ENCODE data around the gene SSNA1.

The SSNA1 gene

DNA sequence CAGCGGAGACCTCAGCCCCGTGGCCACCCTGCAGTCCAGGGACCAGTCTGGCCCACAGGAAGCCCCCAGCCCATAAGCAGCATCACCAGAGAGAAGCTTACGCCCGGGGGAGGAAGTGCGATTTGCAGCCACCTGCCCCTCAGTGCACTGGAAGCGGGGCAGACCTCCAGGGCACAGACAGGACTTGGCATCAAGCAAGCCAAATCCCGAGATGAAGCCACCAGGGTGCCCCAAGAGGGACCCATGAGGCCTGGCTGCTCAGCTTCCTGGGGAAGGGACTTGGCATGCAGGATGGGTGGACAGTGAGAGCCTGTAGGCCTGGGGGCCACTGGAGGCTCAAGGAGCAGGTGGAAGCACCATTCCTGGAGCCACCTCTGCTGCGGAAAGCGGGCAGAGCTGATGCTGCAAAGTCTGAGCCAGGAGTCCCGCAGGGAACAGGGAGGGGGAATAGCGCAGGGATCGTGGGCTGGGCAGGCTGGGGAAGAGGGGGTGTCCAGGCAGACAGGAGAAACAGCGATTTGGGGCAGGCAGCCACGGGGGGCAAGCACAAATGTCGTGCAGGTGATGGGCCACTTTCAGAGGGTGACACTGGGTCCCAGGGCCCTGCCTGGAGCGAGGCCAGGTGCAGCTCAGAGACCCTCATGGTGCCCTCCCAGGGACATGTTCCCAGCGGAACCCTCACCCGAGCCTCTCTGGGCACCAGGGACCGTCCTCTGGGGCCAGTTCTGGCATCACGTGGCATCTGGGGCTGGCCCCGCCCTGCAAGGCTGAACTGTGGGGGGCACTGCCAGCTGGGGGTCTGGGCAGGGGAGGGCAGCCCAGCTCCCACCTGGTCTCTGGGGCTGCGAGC lies 21.9 kb upstream of the SSNA1 start:
- H3K27ac ChIP-seq, result no peak overlapping the region
- no peak overlapping the region for H3K4me3 ChIP-seq
- TF ChIP-seq, protein P1, sequence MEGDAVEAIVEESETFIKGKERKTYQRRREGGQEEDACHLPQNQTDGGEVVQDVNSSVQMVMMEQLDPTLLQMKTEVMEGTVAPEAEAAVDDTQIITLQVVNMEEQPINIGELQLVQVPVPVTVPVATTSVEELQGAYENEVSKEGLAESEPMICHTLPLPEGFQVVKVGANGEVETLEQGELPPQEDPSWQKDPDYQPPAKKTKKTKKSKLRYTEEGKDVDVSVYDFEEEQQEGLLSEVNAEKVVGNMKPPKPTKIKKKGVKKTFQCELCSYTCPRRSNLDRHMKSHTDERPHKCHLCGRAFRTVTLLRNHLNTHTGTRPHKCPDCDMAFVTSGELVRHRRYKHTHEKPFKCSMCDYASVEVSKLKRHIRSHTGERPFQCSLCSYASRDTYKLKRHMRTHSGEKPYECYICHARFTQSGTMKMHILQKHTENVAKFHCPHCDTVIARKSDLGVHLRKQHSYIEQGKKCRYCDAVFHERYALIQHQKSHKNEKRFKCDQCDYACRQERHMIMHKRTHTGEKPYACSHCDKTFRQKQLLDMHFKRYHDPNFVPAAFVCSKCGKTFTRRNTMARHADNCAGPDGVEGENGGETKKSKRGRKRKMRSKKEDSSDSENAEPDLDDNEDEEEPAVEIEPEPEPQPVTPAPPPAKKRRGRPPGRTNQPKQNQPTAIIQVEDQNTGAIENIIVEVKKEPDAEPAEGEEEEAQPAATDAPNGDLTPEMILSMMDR (IDR thresholded peaks at IDR 0.05), result no peak
- DNase-seq (ENCODE audit: low spot score), result no peak

GRCh38 chr9:137167277-137167746 lies 21.2 kb upstream of the SSNA1 start:
- Histone ChIP-seq H3K4me3 (peak overlapping the region; percentile 67), H3K27ac (no peak overlapping the region)
- no peak for DNase-seq (ENCODE audit: low spot score)
- TF ChIP-seq, protein P1 (IDR thresholded peaks at IDR 0.05), result no peak

DNA sequence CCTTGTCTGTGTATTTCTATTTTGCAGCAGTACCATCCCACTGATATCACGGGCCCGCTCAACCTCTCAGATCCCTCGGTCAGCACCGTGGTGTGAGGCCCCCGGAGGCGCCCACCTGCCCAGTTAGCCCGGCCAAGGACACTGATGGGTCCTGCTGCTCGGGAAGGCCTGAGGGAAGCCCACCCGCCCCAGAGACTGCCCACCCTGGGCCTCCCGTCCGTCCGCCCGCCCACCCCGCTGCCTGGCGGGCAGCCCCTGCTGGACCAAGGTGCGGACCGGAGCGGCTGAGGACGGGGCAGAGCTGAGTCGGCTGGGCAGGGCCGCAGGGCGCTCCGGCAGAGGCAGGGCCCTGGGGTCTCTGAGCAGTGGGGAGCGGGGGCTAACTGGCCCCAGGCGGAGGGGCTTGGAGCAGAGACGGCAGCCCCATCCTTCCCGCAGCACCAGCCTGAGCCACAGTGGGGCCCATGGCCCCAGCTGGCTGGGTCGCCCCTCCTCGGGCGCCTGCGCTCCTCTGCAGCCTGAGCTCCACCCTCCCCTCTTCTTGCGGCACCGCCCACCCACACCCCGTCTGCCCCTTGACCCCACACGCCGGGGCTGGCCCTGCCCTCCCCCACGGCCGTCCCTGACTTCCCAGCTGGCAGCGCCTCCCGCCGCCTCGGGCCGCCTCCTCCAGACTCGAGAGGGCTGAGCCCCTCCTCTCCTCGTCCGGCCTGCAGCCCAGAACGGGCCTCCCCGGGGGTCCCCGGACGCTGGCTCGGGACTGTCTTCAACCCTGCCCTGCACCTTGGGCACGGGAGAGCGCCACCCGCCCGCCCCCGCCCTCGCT lies 20.5 kb upstream of the SSNA1 start:
- H3K4me3 ChIP-seq, result peak overlapping the region; percentile 67
- DNase-seq (ENCODE audit: low spot score), result no peak
- TF ChIP-seq, protein P1 (IDR thresholded peaks at IDR 0.05), result no peak
- H3K27ac ChIP-seq, result no peak overlapping the region

DNA sequence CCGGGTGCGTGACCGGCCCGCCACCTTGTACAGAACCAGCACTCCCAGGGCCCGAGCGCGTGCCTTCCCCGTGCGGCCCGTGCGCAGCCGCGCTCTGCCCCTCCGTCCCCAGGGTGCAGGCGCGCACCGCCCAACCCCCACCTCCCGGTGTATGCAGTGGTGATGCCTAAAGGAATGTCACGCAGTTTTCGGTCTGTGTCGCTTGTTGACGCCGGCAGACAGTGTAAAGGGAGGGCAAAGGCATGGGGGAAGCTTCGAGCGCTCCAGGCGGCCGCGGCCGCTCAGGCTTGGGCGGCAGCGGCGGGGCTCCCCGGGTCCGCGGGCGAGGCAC lies 19.9 kb upstream of the SSNA1 start:
- H3K27ac ChIP-seq, result no peak overlapping the region
- no peak for DNase-seq (ENCODE audit: low spot score)
- TF ChIP-seq, protein P1 (IDR thresholded peaks at IDR 0.05), result no peak
- peak overlapping the region; percentile 67 for H3K4me3 ChIP-seq

DNA sequence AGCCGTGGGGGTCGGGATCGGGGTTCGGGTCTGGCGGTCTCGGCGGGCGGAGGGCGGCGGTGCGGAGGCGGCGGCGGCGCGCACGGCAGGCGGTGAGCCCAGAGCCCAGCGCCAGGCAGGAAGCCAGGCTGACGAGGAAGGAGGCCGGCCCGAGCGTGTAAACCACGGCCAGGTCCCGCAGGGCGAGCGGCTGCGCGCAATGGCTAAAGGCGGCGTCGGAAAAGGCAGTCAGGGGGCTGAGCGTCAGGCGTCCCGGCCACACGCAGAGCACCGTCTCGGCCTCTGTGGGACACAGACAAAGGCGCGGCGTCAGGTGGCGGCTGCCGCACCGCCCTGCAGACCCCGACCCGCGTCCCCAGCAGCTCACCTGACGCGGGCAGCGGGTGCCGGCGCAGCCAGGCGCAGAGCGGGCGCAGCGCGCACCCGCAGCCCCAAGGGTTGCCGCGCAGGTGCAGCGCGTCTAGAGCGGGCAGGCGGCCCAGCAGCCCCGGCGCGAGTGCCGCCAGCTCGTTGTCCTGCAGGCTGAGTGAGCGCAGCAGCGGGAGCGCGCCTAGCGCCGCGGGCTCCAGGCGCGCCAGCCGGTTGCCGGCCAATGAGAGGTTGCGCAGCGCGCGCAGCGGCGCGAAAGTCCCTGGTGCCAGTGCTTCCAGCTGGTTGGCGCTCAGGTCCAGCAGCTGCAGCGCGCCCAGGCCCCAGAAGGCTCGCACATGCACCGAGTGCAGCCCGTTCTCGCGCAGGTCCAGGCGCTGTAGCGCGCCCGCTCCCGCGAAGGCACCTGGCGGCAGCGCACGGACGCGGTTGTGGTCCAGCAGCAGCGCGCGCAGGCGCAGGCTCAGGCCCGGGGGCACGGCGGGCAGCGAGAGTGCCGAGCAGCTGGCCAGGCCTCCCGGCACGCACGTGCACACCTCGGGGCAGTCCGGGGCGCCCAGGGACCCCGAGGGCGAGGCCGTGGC lies 19.3 kb upstream of the SSNA1 start:
- Histone ChIP-seq H3K27ac (no peak overlapping the region), H3K4me3 (peak overlapping the region; percentile 67)
- TF ChIP-seq, protein P1 (IDR thresholded peaks at IDR 0.05), result no peak
- no peak for DNase-seq (ENCODE audit: low spot score)

- TF ChIP-seq, protein P1 (IDR thresholded peaks at IDR 0.05), result no peak
- no peak for DNase-seq (ENCODE audit: low spot score)
- Histone ChIP-seq H3K4me3 (peak within 1 kb of the TSS; percentile 67), H3K27ac (no peak within 1 kb of the TSS)
Measured at GRCh38 chr9:137169896-137170358, 18.5 kb upstream of the SSNA1 start, which contains the start of gene LRRC26. LRRC26 (minus strand) TSS chr9:137170051; CDS start chr9:137169943, 108 bp downstream.

Data from coronary artery (tissue), 2 donors.